HEK293 (cell line): ENCODE results near the gene CD2BP2.

ENCODE experiments used
- GLI4 ChIP-seq: fragments of 450-650 bp; formaldehyde crosslinking; IDR thresholded peaks from 2 replicates; pipeline ENCODE4 v1.5.1; 2016; ENCODE audit warnings: missing biosample characterization, missing genetic modification characterization
- HOXD13 ChIP-seq: sonication (generic); formaldehyde crosslinking; IDR thresholded peaks from 2 replicates; pipeline ENCODE4 v1.8.0; 2022; ENCODE audit warnings: missing genetic modification reagents, borderline replicate concordance
- KLF10 ChIP-seq: fragments of 450-650 bp; IDR thresholded peaks from 2 replicates; pipeline ENCODE4 v1.5.1; 2018; ENCODE audit warnings: missing biosample characterization, mild to moderate bottlenecking, missing genetic modification characterization
- RBAK ChIP-seq: fragments of 450-650 bp; formaldehyde crosslinking; IDR thresholded peaks from 2 replicates; pipeline ENCODE4 v1.5.1; 2016; ENCODE audit warnings: missing biosample characterization, missing genetic modification characterization
- REPIN1 ChIP-seq: fragments of 450-650 bp; formaldehyde crosslinking; IDR thresholded peaks from 2 replicates; pipeline ENCODE4 v1.5.1; 2017; ENCODE audit warnings: missing biosample characterization, missing genetic modification characterization, low read depth
- SCRT1 ChIP-seq: fragments of 450-650 bp; formaldehyde crosslinking; IDR thresholded peaks from 2 replicates; pipeline ENCODE4 v1.5.1; 2016; ENCODE audit warnings: missing biosample characterization, missing genetic modification characterization, borderline replicate concordance
- SP2 ChIP-seq: fragments of 450-650 bp; formaldehyde crosslinking; IDR thresholded peaks from 2 replicates; pipeline ENCODE4 v1.5.1; 2016; ENCODE audit warnings: missing biosample characterization, missing genetic modification characterization
- TSHZ1 ChIP-seq: fragments of 450-650 bp; formaldehyde crosslinking; IDR thresholded peaks from 2 replicates; pipeline ENCODE4 v1.5.1; 2016; ENCODE audit warnings: missing biosample characterization, missing genetic modification characterization, borderline replicate concordance
- ZNF114 ChIP-seq: fragments of 450-650 bp; formaldehyde crosslinking; IDR thresholded peaks from 2 replicates; pipeline ENCODE4 v1.5.0; 2017; ENCODE audit warnings: missing biosample characterization, missing genetic modification characterization
- ZNF155 ChIP-seq: fragments of 450-650 bp; formaldehyde crosslinking; IDR thresholded peaks from 2 replicates; pipeline ENCODE4 v1.5.1; 2016; ENCODE audit warnings: missing biosample characterization, missing genetic modification characterization
- ZNF202 ChIP-seq: fragments of 450-650 bp; formaldehyde crosslinking; IDR thresholded peaks from 2 replicates; pipeline ENCODE4 v1.5.1; 2016; ENCODE audit warnings: missing biosample characterization, missing genetic modification characterization, borderline replicate concordance
- ZNF324 ChIP-seq: fragments of 450-650 bp; formaldehyde crosslinking; IDR thresholded peaks from 2 replicates; pipeline ENCODE4 v1.5.1; 2016; ENCODE audit warnings: missing biosample characterization, missing genetic modification characterization
- ZNF354C ChIP-seq: fragments of 450-650 bp; formaldehyde crosslinking; IDR thresholded peaks from 2 replicates; pipeline ENCODE4 v1.5.1; 2016; ENCODE audit warnings: missing biosample characterization, missing genetic modification characterization, low read depth, borderline replicate concordance
- ZNF366 ChIP-seq: fragments of 450-650 bp; formaldehyde crosslinking; conservative IDR thresholded peaks from 2 replicates; pipeline ENCODE4 v1.5.1; 2016; ENCODE audit warnings: missing biosample characterization, missing genetic modification characterization
- ZNF433 ChIP-seq: fragments of 450-650 bp; formaldehyde crosslinking; IDR thresholded peaks from 2 replicates; pipeline ENCODE4 v1.5.1; 2016; ENCODE audit warnings: missing biosample characterization, missing genetic modification characterization, low read depth
- ZNF518A ChIP-seq: fragments of 450-650 bp; formaldehyde crosslinking; conservative IDR thresholded peaks from 2 replicates; pipeline ENCODE4 v1.5.1; 2016; ENCODE audit warnings: low read depth, missing biosample characterization, missing genetic modification characterization
- ZNF529 ChIP-seq: fragments of 450-650 bp; formaldehyde crosslinking; IDR thresholded peaks from 2 replicates; pipeline ENCODE4 v1.5.1; 2017; ENCODE audit warnings: missing genetic modification characterization, missing biosample characterization; ENCODE audit not compliant: insufficient replicate concordance
- ZNF558 ChIP-seq: fragments of 450-650 bp; formaldehyde crosslinking; IDR thresholded peaks from 2 replicates; pipeline ENCODE4 v1.5.1; 2016; ENCODE audit warnings: missing biosample characterization, missing genetic modification characterization
- ZNF560 ChIP-seq: fragments of 450-650 bp; formaldehyde crosslinking; IDR thresholded peaks from 2 replicates; pipeline ENCODE4 v1.5.1; 2017; ENCODE audit warnings: missing biosample characterization, missing genetic modification characterization, borderline replicate concordance
- ZNF571 ChIP-seq: fragments of 450-650 bp; formaldehyde crosslinking; IDR thresholded peaks from 2 replicates; pipeline ENCODE4 v1.5.0; 2017; ENCODE audit warnings: missing biosample characterization, missing genetic modification characterization
- ZNF585B ChIP-seq: fragments of 450-650 bp; formaldehyde crosslinking; IDR thresholded peaks from 2 replicates; pipeline ENCODE4 v1.5.1; 2016; ENCODE audit warnings: missing biosample characterization, missing genetic modification characterization
- ZNF623 ChIP-seq: fragments of 450-650 bp; formaldehyde crosslinking; IDR thresholded peaks from 2 replicates; pipeline ENCODE4 v1.5.1; 2016; ENCODE audit warnings: missing biosample characterization, missing genetic modification characterization
- ZNF701 ChIP-seq: fragments of 450-650 bp; formaldehyde crosslinking; IDR thresholded peaks from 2 replicates; pipeline ENCODE4 v1.5.1; 2016; ENCODE audit warnings: missing biosample characterization, missing genetic modification characterization
- ZNF830 ChIP-seq: fragments of 450-650 bp; IDR thresholded peaks from 2 replicates; pipeline ENCODE4 v1.5.0; 2018; ENCODE audit warnings: missing biosample characterization, missing genetic modification characterization, low read depth, mild to moderate bottlenecking, moderate library complexity
- ZSCAN18 ChIP-seq: fragments of 450-650 bp; formaldehyde crosslinking; IDR thresholded peaks from 2 replicates; pipeline ENCODE4 v1.5.1; 2016; ENCODE audit warnings: missing biosample characterization, missing genetic modification characterization
- ZSCAN4 ChIP-seq: fragments of 450-650 bp; formaldehyde crosslinking; IDR thresholded peaks from 2 replicates; pipeline ENCODE4 v1.5.1; 2017; ENCODE audit warnings: missing biosample characterization, missing genetic modification characterization
- ZSCAN5A ChIP-seq: fragments of 450-650 bp; formaldehyde crosslinking; IDR thresholded peaks from 2 replicates; pipeline ENCODE4 v1.5.1; 2016; ENCODE audit warnings: missing biosample characterization, missing genetic modification characterization

The CD2BP2 gene

GRCh38 chr16:30355144-30355953 is at the start of gene CD2BP2 (continued):
- TF ChIP-seq ZNF830 (tag by site-specific recombination) (no peak), KLF10 (tag by site-specific recombination) (peak; percentile 86), ZNF701 (tag by site-specific recombination) (no peak), ZNF366 (tag by site-specific recombination) (peak; percentile 83), ZNF114 (tag by site-specific recombination) (no peak), ZNF623 (tag by site-specific recombination) (no peak), ZNF585B (tag by site-specific recombination) (no peak), GLI4 (tag by site-specific recombination) (peak; percentile 66; the same call in 1 of the 2 replicates), ZNF433 (tag by site-specific recombination) (no peak), ZSCAN5A (0 out of 2 replicates have a peak, but pooled peaks have one; percentile 87), ZNF202 (tag by site-specific recombination) (no peak), ZNF571 (tag by site-specific recombination) (no peak), ZNF354C (tag by site-specific recombination) (no peak), ZNF558 (tag by site-specific recombination) (no peak), ZNF155 (tag by site-specific recombination) (no peak), ZNF518A (tag by site-specific recombination) (peak; percentile 98), REPIN1 (tag by site-specific recombination) (no peak), TSHZ1 (tag by site-specific recombination) (no peak), SCRT1 (tag by site-specific recombination) (no peak), ZNF560 (tag by site-specific recombination) (no peak), RBAK (tag by site-specific recombination) (no peak), ZNF529 (no peak), ZSCAN18 (0 out of 2 replicates have a peak, but pooled peaks have one; percentile 22), SP2 (peak; percentile 98), HOXD13 (CRISPR knock-in tag) (no peak), ZSCAN4 (tag by site-specific recombination) (peak; percentile 32; the same call in 1 of the 2 replicates), ZNF324 (tag by site-specific recombination) (peak; percentile 28; the same call in 1 of the 2 replicates)
